ENCODE results near the gene LDB3.

DNA sequence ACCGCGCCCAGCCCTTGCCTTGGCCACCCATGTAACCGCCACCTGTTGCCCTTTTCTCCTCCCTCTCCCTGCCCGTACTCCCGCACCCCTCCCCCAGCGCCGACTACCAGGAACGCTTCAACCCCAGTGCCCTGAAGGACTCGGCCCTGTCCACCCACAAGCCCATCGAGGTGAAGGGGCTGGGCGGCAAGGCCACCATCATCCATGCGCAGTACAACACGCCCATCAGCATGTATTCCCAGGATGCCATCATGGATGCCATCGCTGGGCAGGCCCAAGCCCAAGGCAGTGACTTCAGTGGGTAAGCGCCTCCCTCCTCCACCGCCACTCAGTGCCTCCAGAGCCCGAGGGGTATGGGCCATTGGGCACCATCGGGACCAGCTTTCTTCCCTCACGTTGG lies 18.7 kb downstream of the LDB3 start:
- TF ChIP-seq POLR2A (conservative IDR thresholded peaks at IDR 0.05) (no peak), SMC3 (conservative IDR thresholded peaks at IDR 0.05; ENCODE audit: insufficient read depth, low read depth, low read length) (no peak), BHLHE40 (IDR thresholded peaks at IDR 0.05; ENCODE audit: low read length) (no peak)
- TF ChIP-seq, protein P1, sequence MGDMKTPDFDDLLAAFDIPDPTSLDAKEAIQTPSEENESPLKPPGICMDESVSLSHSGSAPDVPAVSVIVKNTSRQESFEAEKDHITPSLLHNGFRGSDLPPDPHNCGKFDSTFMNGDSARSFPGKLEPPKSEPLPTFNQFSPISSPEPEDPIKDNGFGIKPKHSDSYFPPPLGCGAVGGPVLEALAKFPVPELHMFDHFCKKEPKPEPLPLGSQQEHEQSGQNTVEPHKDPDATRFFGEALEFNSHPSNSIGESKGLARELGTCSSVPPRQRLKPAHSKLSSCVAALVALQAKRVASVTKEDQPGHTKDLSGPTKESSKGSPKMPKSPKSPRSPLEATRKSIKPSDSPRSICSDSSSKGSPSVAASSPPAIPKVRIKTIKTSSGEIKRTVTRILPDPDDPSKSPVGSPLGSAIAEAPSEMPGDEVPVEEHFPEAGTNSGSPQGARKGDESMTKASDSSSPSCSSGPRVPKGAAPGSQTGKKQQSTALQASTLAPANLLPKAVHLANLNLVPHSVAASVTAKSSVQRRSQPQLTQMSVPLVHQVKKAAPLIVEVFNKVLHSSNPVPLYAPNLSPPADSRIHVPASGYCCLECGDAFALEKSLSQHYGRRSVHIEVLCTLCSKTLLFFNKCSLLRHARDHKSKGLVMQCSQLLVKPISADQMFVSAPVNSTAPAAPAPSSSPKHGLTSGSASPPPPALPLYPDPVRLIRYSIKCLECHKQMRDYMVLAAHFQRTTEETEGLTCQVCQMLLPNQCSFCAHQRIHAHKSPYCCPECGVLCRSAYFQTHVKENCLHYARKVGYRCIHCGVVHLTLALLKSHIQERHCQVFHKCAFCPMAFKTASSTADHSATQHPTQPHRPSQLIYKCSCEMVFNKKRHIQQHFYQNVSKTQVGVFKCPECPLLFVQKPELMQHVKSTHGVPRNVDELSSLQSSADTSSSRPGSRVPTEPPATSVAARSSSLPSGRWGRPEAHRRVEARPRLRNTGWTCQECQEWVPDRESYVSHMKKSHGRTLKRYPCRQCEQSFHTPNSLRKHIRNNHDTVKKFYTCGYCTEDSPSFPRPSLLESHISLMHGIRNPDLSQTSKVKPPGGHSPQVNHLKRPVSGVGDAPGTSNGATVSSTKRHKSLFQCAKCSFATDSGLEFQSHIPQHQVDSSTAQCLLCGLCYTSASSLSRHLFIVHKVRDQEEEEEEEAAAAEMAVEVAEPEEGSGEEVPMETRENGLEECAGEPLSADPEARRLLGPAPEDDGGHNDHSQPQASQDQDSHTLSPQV (IDR thresholded peaks at IDR 0.05), result no peak
- TF ChIP-seq, protein P2, sequence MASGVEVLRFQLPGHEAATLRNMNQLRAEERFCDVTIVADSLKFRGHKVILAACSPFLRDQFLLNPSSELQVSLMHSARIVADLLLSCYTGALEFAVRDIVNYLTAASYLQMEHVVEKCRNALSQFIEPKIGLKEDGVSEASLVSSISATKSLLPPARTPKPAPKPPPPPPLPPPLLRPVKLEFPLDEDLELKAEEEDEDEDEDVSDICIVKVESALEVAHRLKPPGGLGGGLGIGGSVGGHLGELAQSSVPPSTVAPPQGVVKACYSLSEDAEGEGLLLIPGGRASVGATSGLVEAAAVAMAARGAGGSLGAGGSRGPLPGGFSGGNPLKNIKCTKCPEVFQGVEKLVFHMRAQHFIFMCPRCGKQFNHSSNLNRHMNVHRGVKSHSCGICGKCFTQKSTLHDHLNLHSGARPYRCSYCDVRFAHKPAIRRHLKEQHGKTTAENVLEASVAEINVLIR (CRISPR knock-in tag; IDR thresholded peaks at IDR 0.05), result no peak
